Right lobe of liver (tissue), 4 donors: ENCODE measurements around the gene APOC3.

Experiments used
- CTCF ChIP-seq, 4 donors: fragments of 200-600 bp in 3 of 4; fragments of 450-650 bp in 1 of 4; IDR thresholded peaks; one replicate each; pipeline versions ENCODE4 v1.5.1 to v1.8.0; 2016 to 2022; ENCODE audit warnings: antibody characterized with exemption in 4 of 4, mild to moderate bottlenecking in 2 of 4
- POLR2A ChIP-seq: fragments of 450-650 bp; IDR thresholded peaks from one replicate; pipeline ENCODE4 v1.6.1; 2017; ENCODE audit warnings: antibody characterized with exemption, mild to moderate bottlenecking
- donor health status: DM: no; HTN: no; CAD: no.
- donor health status: DM: no; HTN: no; CAD: no.
- donor health status: DM: no; HTN: yes; CAD: no.

DNA sequence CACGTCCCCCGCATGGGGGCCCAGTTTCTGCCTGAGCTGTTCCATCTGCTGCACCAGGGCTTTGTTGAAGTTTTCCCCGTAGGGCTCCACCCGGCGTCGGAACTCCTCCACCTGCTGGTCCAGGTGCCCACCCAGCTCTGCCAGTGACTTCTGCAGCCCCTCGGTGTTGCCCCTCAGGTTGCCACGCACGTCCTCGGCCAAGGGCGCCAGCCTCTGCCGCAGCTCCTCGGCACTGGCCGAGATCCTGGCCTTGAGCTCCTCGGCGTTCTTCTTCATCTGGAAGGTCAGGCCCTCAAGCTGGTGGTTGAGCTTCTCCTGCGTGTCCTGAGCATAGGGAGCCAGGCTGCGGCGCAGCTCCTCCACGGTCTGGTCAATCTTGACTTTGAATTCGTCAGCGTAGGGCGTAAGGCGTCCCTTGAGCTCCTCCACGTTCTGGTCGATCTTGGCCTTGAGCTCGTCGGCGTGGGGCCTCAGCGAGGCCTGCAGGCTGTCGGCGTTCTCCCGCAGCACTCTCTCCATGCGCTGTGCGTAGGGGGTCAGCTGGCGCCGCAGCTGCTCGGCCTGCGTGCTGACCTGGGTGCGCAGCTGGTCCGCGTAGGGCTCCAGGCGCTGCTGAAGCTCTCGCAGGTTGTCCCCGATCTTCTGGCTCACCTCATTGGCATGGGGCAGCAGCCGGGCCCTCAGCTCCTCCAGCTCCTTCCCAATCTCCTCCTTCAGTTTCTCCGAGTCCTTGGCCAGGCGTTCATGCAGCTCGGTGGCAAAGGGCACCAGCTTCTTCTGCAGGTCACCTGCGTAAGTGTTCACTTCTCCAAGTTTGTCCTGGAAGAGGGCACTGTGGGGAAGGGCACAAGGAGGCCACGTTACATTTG is 8.4 kb upstream of the APOC3 start:
- TF ChIP-seq POLR2A (no peak), CTCF (IDR thresholded peaks at IDR 0.05) (no peak)
